GM23248 (cell line): Measurements from ENCODE around the gene CFAP97D2. TPM values are rescaled to one million over a fixed set of nuclear protein-coding genes. Genes with fewer than 3 reads are reported as not detected.
"Not testable (repeated sequence)": the region's sequence is repeated elsewhere in the genome, so short reads cannot be mapped to it uniquely, and the experiment has no call there.

Experiments used
- DNase-seq: peaks from one replicate; pipeline ENCODE4 v3.0.0-alpha.2; 2015
- H2AFZ ChIP-seq: fragments of 200-600 bp; sonication (generic); 2 replicates; pipeline ENCODE4 v1.6.1; 2016; ENCODE audit warnings: antibody characterized with exemption
- H3F3A ChIP-seq: fragments of 200-600 bp; sonication (generic); 2 replicates; pipeline ENCODE4 v1.6.1; 2016; ENCODE audit warnings: mild to moderate bottlenecking, antibody characterized with exemption, mixed run types; ENCODE audit not compliant: insufficient read depth
- H3K27ac ChIP-seq: fragments of 200-600 bp; sonication (generic); 2 replicates; pipeline ENCODE4 v1.5.1; 2016; ENCODE audit warnings: mild to moderate bottlenecking
- H3K27me3 ChIP-seq: fragments of 200-600 bp; sonication (generic); replicated peaks from 2 replicates; pipeline ENCODE4 v1.6.1; 2016; ENCODE audit warnings: mild to moderate bottlenecking; ENCODE audit not compliant: insufficient read depth
- H3K36me3 ChIP-seq: fragments of 200-600 bp; sonication (generic); 2 replicates; pipeline ENCODE4 v1.6.1; 2016; ENCODE audit warnings: low read depth, mild to moderate bottlenecking
- H3K4me1 ChIP-seq: fragments of 200-600 bp; sonication (generic); 2 replicates; pipeline ENCODE4 v1.6.1; 2016; ENCODE audit warnings: mild to moderate bottlenecking; ENCODE audit not compliant: insufficient read depth
- H3K4me2 ChIP-seq: fragments of 200-600 bp; sonication (generic); one replicate; pipeline ENCODE4 v1.6.1; 2016; ENCODE audit warnings: mild to moderate bottlenecking; ENCODE audit not compliant: unreplicated experiment
- H3K4me3 ChIP-seq: fragments of 200-600 bp; sonication (generic); 2 replicates; pipeline ENCODE4 v1.5.1; 2016; ENCODE audit warnings: mild to moderate bottlenecking
- H3K79me2 ChIP-seq: fragments of 200-600 bp; sonication (generic); 2 replicates; pipeline ENCODE4 v1.6.1; 2016; ENCODE audit warnings: mild to moderate bottlenecking; ENCODE audit not compliant: insufficient read depth
- H3K9ac ChIP-seq: fragments of 200-600 bp; sonication (generic); 2 replicates; pipeline ENCODE4 v1.6.1; 2016; ENCODE audit warnings: mild to moderate bottlenecking
- H3K9me2 ChIP-seq: fragments of 200-600 bp; sonication (generic); 2 replicates; pipeline ENCODE4 v1.6.1; 2016; ENCODE audit warnings: mixed run types, mild to moderate bottlenecking, moderate library complexity; ENCODE audit not compliant: insufficient read depth
- H3K9me3 ChIP-seq: fragments of 200-600 bp; sonication (generic); one replicate; pipeline ENCODE4 v1.6.1; 2017; ENCODE audit warnings: low read depth
- H4K20me1 ChIP-seq: fragments of 200-600 bp; sonication (generic); 2 replicates; pipeline ENCODE4 v1.6.0; 2016; ENCODE audit not compliant: insufficient read depth
- EZH2 ChIP-seq: fragments of 200-600 bp; sonication (generic); IDR thresholded peaks from 2 replicates; pipeline ENCODE4 v1.6.1; 2018; ENCODE audit warnings: antibody characterized with exemption, mild to moderate bottlenecking; ENCODE audit not compliant: insufficient read depth, poor library complexity, severe bottlenecking
- EZH2phosphoT487 ChIP-seq: fragments of 200-600 bp; sonication (generic); IDR thresholded peaks from 2 replicates; pipeline ENCODE4 v1.6.1; 2018; ENCODE audit warnings: antibody characterized with exemption, moderate library complexity, mild to moderate bottlenecking, low read depth; ENCODE audit not compliant: insufficient read depth
- WGBS, 2 experiments: methylation state at CpG; one replicate each; pipeline ENCODE4 v1.1.6; 2015 to 2017; ENCODE audit warnings: low lambda C conversion rate in 2 of 2, low coverage in 1 of 2; ENCODE audit errors: missing lambda C conversion rate in 2 of 2; 5-methylcytosine and 5-hydroxymethylcytosine counted together
- in situ Hi-C: fragments of 300-500 bp; cut with MboI; formaldehyde crosslinking; loops from 2 replicates; pipeline ENCODE4 v1.15.0; 2020
- polyA plus RNA-seq: library from polyadenylated mRNA; unstranded; fragments of >200 nt; fragmentation: Nextera tagmentation; extraction: Ambion mirVana; gene quantifications from 2 replicates; pipeline ENCODE4 v1.2.1, GENCODE V29; 2016
- total RNA-seq: library from RNA; depleted of rRNA; stranded (reverse); fragments of >200 nt; shearing (Covaris generic); gene quantifications from 2 replicates; pipeline ENCODE4 v1.2.3, GENCODE V29; 2014

Gene CFAP97D2
- total and polyA plus RNA-seq, 2 experiments from 2014 or later = not detected

DNA sequence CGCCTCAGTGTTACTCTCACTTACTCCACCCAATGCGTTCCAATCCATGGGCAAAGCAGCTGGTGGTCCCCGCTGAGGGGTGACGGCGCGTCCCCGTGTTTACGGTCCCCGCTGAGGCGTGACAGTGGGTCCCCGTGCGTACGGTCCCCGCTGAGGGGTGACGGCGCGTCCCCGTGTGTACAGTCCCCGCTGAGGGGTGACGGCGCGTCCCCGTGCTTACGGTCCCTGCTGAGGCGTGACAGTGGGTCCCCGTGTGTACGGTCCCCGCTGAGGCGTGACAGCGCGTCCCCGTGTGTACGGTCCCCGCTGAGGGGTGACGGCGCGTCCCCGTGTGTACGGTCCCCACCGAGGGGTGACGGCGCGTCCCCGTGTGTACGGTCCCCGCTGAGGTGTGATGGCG is 19.5 kb downstream of the CFAP97D2 start:
- Histone ChIP-seq H3K27ac (no peak overlapping the region), H4K20me1 (no peaks in the 10 kb centered on the region), H3K4me2 (no peak overlapping the region), H3K27me3 (peaks cover 21% of the 10 kb centered on the region), H3F3A (no peaks in the 10 kb centered on the region), H3K9me3 (no peaks in the 10 kb centered on the region), H3K36me3 (no peaks in the 10 kb centered on the region), H3K79me2 (no peaks in the 10 kb centered on the region), H2AFZ (no peak overlapping the region), H3K4me1 (no peaks in the 10 kb centered on the region), H3K4me3 (no peak overlapping the region), H3K9me2 (no peaks in the 10 kb centered on the region), H3K9ac (no peak overlapping the region)
- TF ChIP-seq EZH2 (no peak), EZH2phosphoT487 (no peak)
- 95 to 97% methylated on average over 15 to 47 of the region's 47 CpGs for WGBS, 2 experiments
- DNase-seq = no peak
- in situ Hi-C loops = no loop called here

DNA sequence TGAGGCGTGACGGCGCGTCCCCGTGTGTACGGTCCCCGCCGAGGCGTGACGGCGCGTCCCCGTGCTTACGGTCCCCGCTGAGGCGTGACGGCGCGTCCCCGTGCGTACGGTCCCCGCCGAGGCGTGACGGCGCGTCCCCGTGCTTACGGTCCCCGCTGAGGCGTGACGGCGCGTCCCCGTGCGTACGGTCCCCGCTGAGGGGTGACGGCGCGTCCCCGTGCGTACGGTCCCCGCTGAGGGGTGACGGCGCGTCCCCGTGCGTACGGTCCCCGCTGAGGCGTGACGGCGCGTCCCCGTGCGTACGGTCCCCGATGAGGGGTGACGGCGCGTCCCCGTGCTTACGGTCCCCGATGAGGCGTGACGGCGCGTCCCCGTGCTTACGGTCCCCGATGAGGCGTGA is 20.5 kb downstream of the CFAP97D2 start:
- H2AFZ ChIP-seq, H3K79me2 ChIP-seq, H3K4me1 ChIP-seq, H3K4me3 ChIP-seq, in situ Hi-C loops, H4K20me1 ChIP-seq, H3K9me3 ChIP-seq, H3F3A ChIP-seq, H3K27ac ChIP-seq, H3K9me2 ChIP-seq, H3K36me3 ChIP-seq, DNase-seq, H3K9ac ChIP-seq, H3K4me2 ChIP-seq: not testable (repeated sequence)
- H3K27me3 ChIP-seq = peaks cover 23% of the 10 kb centered on the region
- 44 to 51% methylated on average over 15 to 61 of the region's 75 CpGs for WGBS, 2 experiments

DNA sequence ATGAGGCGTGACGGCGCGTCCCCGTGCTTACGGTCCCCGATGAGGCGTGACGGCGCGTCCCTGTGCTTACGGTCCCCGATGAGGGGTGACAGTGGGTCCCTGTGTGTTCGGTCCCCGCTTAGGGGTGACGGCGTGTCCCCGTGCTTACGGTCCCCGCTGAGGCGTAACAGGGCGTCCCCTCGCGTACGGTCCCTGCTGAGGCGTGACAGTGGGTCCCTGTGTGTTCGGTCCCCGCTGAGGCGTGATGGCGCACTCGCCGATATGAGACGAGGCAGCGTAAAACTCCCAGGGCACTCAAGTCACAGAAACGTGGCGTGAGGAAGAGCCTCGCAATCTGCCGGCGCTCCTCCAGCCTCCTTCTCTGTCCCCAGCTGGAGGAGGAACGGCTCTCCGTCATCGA is 20.9 kb downstream of the CFAP97D2 start:
- Histone ChIP-seq H3K27me3 (peaks cover 23% of the 10 kb centered on the region), H3K27ac (no peak overlapping the region), H3K9me3 (no peaks in the 10 kb centered on the region), H2AFZ (peak overlapping the region; percentile 78), H3F3A (no peaks in the 10 kb centered on the region), H3K4me3 (peak overlapping the region; percentile 46), H4K20me1 (no peaks in the 10 kb centered on the region), H3K4me2 (peak overlapping the region; percentile 51), H3K9me2 (no peaks in the 10 kb centered on the region), H3K9ac (no peak overlapping the region), H3K4me1 (no peaks in the 10 kb centered on the region), H3K79me2 (no peaks in the 10 kb centered on the region), H3K36me3 (no peaks in the 10 kb centered on the region)
- in situ Hi-C loops = no loop called here
- DNase-seq = peak; percentile 40
- no peak for TF ChIP-seq EZH2phosphoT487
- TF ChIP-seq EZH2 = no peak
- WGBS, 2 experiments = 6 to 10% methylated on average over 21 to 30 of the region's 42 CpGs

DNA sequence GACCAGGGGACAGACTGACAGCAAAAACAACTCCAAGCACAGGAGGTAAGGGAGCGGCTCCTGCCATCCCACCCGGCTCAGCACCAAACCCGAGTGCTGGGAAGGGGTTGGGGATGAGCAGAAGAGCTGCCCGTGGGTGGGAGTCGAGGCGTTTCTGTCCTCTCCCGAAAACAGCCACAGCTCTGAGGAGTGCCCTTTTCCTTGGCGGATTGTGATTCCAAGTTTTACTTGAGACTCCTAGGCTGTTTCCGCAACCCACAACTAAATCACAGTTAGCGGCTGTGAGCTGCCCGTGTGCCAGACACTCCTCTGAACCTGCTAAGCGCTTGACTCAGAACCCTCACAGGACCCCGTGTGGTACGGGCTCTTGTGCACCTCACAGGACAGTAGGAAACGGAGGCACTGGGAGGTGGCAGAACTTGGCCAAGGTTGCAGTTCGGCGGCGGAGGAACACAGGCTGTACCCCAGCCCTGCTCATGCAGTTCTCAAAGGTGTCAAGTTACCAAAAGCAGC is 21.4 kb downstream of the CFAP97D2 start:
- Histone ChIP-seq H3K4me1 (no peaks in the 10 kb centered on the region), H3K9ac (no peak overlapping the region), H3K27ac (no peak overlapping the region), H3K36me3 (no peaks in the 10 kb centered on the region), H3K9me3 (no peaks in the 10 kb centered on the region), H4K20me1 (no peaks in the 10 kb centered on the region), H2AFZ (peak overlapping the region; percentile 78), H3K9me2 (no peaks in the 10 kb centered on the region), H3K4me2 (peak overlapping the region; percentile 51), H3K79me2 (no peaks in the 10 kb centered on the region), H3F3A (no peaks in the 10 kb centered on the region), H3K4me3 (peak overlapping the region; percentile 46), H3K27me3 (peaks cover 23% of the 10 kb centered on the region)
- DNase-seq = peak; percentile 41
- in situ Hi-C loops = no loop called here
- 18 to 27% methylated on average over 18 of the region's 18 CpGs for WGBS, 2 experiments
- TF ChIP-seq EZH2 (peak; percentile 77), EZH2phosphoT487 (no peak)

DNA sequence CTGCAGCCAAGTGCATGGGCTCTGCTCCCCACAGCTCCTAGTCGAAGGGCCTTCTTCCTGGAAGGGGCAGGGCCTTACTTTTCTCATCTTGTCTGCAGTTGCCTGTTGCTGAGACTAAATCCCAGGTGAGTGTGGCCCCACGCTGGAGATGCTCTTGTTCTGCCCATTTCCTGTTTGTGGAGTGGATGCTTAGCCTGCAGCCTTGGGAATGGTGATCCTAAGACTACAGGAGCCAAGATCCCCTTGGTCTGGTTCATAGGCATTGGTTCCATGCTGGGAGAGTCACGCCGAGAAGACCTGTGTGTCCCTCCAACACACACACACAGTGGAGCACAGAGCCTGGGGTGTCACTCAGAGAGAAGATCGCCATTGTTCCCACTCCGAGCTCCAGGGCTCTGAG is 23.5 kb downstream of the CFAP97D2 start:
- in situ Hi-C loops = no loop called here
- no peaks in the 10 kb centered on the region for H3K36me3 ChIP-seq
- no peak overlapping the region for H3K27ac ChIP-seq
- H3K27me3 ChIP-seq = peaks cover 23% of the 10 kb centered on the region
- no peaks in the 10 kb centered on the region for H3K9me3 ChIP-seq
- H3K9ac ChIP-seq = no peak overlapping the region
- no peaks in the 10 kb centered on the region for H3K4me1 ChIP-seq
- no peaks in the 10 kb centered on the region for H3K79me2 ChIP-seq
- TF ChIP-seq EZH2 (no peak), EZH2phosphoT487 (no peak)
- H4K20me1 ChIP-seq = no peaks in the 10 kb centered on the region
- H3K9me2 ChIP-seq = no peaks in the 10 kb centered on the region
- no peak for DNase-seq
- H2AFZ ChIP-seq = no peak overlapping the region
- H3K4me2 ChIP-seq = no peak overlapping the region
- H3F3A ChIP-seq = no peaks in the 10 kb centered on the region
- no peak overlapping the region for H3K4me3 ChIP-seq
- WGBS, 2 experiments = 66 to 80% methylated on average over 6 of the region's 6 CpGs
